ENCODE results near the gene SHCBP1L.

DNA sequence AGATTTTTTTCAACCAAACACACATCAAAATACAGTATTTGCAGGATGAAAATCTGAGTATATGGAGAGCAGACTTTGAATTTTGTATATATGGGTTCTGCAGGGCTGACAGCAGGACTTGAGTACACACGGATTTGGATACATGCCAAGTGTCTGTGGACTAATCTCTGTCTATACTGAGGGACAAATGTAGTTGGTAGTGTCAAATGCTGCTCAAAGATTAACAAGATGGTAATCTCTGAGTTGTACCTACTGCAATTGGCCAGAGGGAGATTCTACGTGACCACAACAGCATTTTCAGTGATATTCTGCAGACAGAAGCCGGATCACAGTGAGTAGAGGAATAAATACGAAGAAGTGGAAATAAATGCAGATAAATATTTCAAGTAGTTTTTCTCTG lies 43.4 kb downstream of the SHCBP1L start:
- no peak for TF ChIP-seq CTCF (IDR thresholded peaks at IDR 0.05; ENCODE audit: low read length)
- no peak for TF ChIP-seq EZH2 (IDR thresholded peaks at IDR 0.05; ENCODE audit: borderline replicate concordance, low read length)

Data from OCI-LY1 (cell line).